Measurements from ENCODE around the gene ZNF574. TPM values are rescaled to one million over a fixed set of nuclear protein-coding genes. Genes with fewer than 3 reads are reported as not detected.
A peak's percentile ranks its signal among the peaks of the same experiment; 100 is the strongest.

The ZNF574 gene
- total RNA-seq, 2 experiments from 2014 or later, result 14.3 to 14.5 TPM

GRCh38 chr19:42045575-42045974 lies 30.4 kb upstream of the ZNF574 start:
- Mint-ChIP-seq H3K9me3 (no peaks in the 10 kb centered on the region), H3K27me3 (peaks cover 5% of the 10 kb centered on the region), H3K4me3 (no peak overlapping the region), H3K27ac (no peak overlapping the region), H3K4me1 (peaks cover 8% of the 10 kb centered on the region), H3K36me3 (ENCODE audit: low read depth) (no peaks in the 10 kb centered on the region)
- no peak for DNase-seq
- CTCF ChIA-PET, result interaction anchor here (1.3 kb wide), 1 partner anchor 11 kb away, joined by 4 read pairs; no protein-coding TSS in a partner anchor
- POLR2A ChIA-PET, result no interaction called here

- no peak overlapping the region for H3K27ac Mint-ChIP-seq
- H3K27me3 Mint-ChIP-seq, result peaks cover 4% of the 10 kb centered on the region
- peaks cover 19% of the 10 kb centered on the region for H3K4me1 Mint-ChIP-seq
- no peak for DNase-seq
- POLR2A ChIA-PET, result no interaction called here
- no peaks in the 10 kb centered on the region for H3K36me3 Mint-ChIP-seq (ENCODE audit: low read depth)
- H3K9me3 Mint-ChIP-seq, result no peaks in the 10 kb centered on the region
- peak overlapping the region; percentile 15 for H3K4me3 Mint-ChIP-seq
- CTCF ChIA-PET, result interaction anchor here (0.6 to 6.0 kb wide), 4 partner anchors 14 to 42 kb away, joined by 3 to 32 read pairs (median 4); no protein-coding TSS in a partner anchor
Observed at GRCh38 chr19:42048992-42049391, 27.0 kb upstream of the ZNF574 start.

- Mint-ChIP-seq H3K27ac (no peak overlapping the region), H3K27me3 (peaks cover 2% of the 10 kb centered on the region), H3K4me1 (peaks cover 19% of the 10 kb centered on the region), H3K36me3 (ENCODE audit: low read depth) (no peaks in the 10 kb centered on the region), H3K4me3 (no peak overlapping the region), H3K9me3 (no peaks in the 10 kb centered on the region)
- ChIA-PET POLR2A (interaction anchor here (1.0 to 1.2 kb wide), 3 partner anchors 9 to 92 kb away, joined by 3 to 4 read pairs (median 3); partner anchors contain the start of gene RABAC1), CTCF (interaction anchor here (0.5 to 6.0 kb wide), 4 partner anchors 11 to 360 kb away, joined by 3 to 32 read pairs (median 3); no protein-coding TSS in a partner anchor)
- DNase-seq, result peak; percentile 40
Observed at GRCh38 chr19:42051166-42052115, 24.5 kb upstream of the ZNF574 start.

GRCh38 chr19:42052241-42052863 lies 23.6 kb upstream of the ZNF574 start:
- Mint-ChIP-seq H3K27me3 (peaks cover 2% of the 10 kb centered on the region), H3K36me3 (ENCODE audit: low read depth) (no peaks in the 10 kb centered on the region), H3K4me3 (no peak overlapping the region), H3K9me3 (no peaks in the 10 kb centered on the region), H3K27ac (no peak overlapping the region), H3K4me1 (peaks cover 19% of the 10 kb centered on the region)
- CTCF ChIA-PET, result interaction anchor here (1.1 to 6.0 kb wide), 2 partner anchors 12 to 17 kb away, joined by 3 to 32 read pairs; no protein-coding TSS in a partner anchor
- no peak for DNase-seq
- POLR2A ChIA-PET, result interaction anchor here (1.1 kb wide), 1 partner anchor 52 kb away, joined by 3 read pairs; no protein-coding TSS in a partner anchor

- H3K9me3 Mint-ChIP-seq, result no peaks in the 10 kb centered on the region
- no peak for DNase-seq
- no peak overlapping the region for H3K27ac Mint-ChIP-seq
- peaks cover 19% of the 10 kb centered on the region for H3K4me1 Mint-ChIP-seq
- CTCF ChIA-PET, result interaction anchor here (6.0 kb wide), 1 partner anchor 18 kb away, joined by 32 read pairs; no protein-coding TSS in a partner anchor
- no peaks in the 10 kb centered on the region for H3K27me3 Mint-ChIP-seq
- no peak overlapping the region for H3K4me3 Mint-ChIP-seq
- POLR2A ChIA-PET, result interaction anchor here (1.1 kb wide), 1 partner anchor 53 kb away, joined by 3 read pairs; no protein-coding TSS in a partner anchor
- H3K36me3 Mint-ChIP-seq (ENCODE audit: low read depth), result no peaks in the 10 kb centered on the region
Observed at GRCh38 chr19:42053037-42053935, 22.7 kb upstream of the ZNF574 start.

- ChIA-PET CTCF (interaction anchor here (0.6 to 6.0 kb wide), 2 partner anchors 19 to 102 kb away, joined by 3 to 32 read pairs; no protein-coding TSS in a partner anchor), POLR2A (no interaction called here)
- no peak for DNase-seq
- H3K4me1 Mint-ChIP-seq, result peaks cover 14% of the 10 kb centered on the region
- H3K9me3 Mint-ChIP-seq, result no peaks in the 10 kb centered on the region
- no peaks in the 10 kb centered on the region for H3K36me3 Mint-ChIP-seq (ENCODE audit: low read depth)
- no peak overlapping the region for H3K27ac Mint-ChIP-seq
- H3K4me3 Mint-ChIP-seq, result no peak overlapping the region
- H3K27me3 Mint-ChIP-seq, result no peaks in the 10 kb centered on the region
Observed at GRCh38 chr19:42054205-42054604, 21.8 kb upstream of the ZNF574 start.

- Mint-ChIP-seq H3K36me3 (ENCODE audit: low read depth) (no peaks in the 10 kb centered on the region), H3K27me3 (peaks cover 4% of the 10 kb centered on the region), H3K4me1 (no peaks in the 10 kb centered on the region), H3K27ac (no peak overlapping the region), H3K4me3 (no peak overlapping the region), H3K9me3 (no peaks in the 10 kb centered on the region)
- ChIA-PET CTCF (no interaction called here), POLR2A (no interaction called here)
- DNase-seq, result no peak
Observed at GRCh38 chr19:42057846-42058245, 18.1 kb upstream of the ZNF574 start.

GRCh38 chr19:42059196-42059595 lies 16.8 kb upstream of the ZNF574 start:
- H3K27ac Mint-ChIP-seq, result no peak overlapping the region
- CTCF ChIA-PET, result interaction anchor here (0.6 kb wide), 1 partner anchor 24 kb away, joined by 3 read pairs; no protein-coding TSS in a partner anchor
- H3K27me3 Mint-ChIP-seq, result peaks cover 4% of the 10 kb centered on the region
- no peaks in the 10 kb centered on the region for H3K9me3 Mint-ChIP-seq
- no peaks in the 10 kb centered on the region for H3K4me1 Mint-ChIP-seq
- DNase-seq, result no peak
- POLR2A ChIA-PET, result no interaction called here
- H3K4me3 Mint-ChIP-seq, result no peak overlapping the region
- H3K36me3 Mint-ChIP-seq (ENCODE audit: low read depth), result no peaks in the 10 kb centered on the region

- Mint-ChIP-seq H3K27ac (no peak overlapping the region), H3K4me1 (no peaks in the 10 kb centered on the region), H3K4me3 (no peak overlapping the region), H3K36me3 (ENCODE audit: low read depth) (no peaks in the 10 kb centered on the region), H3K9me3 (no peaks in the 10 kb centered on the region), H3K27me3 (peaks cover 4% of the 10 kb centered on the region)
- CTCF ChIA-PET, result interaction anchor here (0.7 kb wide), 1 partner anchor 116 kb away, joined by 3 read pairs; no protein-coding TSS in a partner anchor
- no peak for DNase-seq
- POLR2A ChIA-PET, result interaction anchor here (1.0 kb wide), 1 partner anchor 9 kb away, joined by 3 read pairs; no protein-coding TSS in a partner anchor
Observed at GRCh38 chr19:42060117-42060516, 15.8 kb upstream of the ZNF574 start.

- peaks cover 4% of the 10 kb centered on the region for H3K27me3 Mint-ChIP-seq
- H3K4me3 Mint-ChIP-seq, result no peak overlapping the region
- H3K36me3 Mint-ChIP-seq (ENCODE audit: low read depth), result no peaks in the 10 kb centered on the region
- CTCF ChIA-PET, result no interaction called here
- DNase-seq, result no peak
- no peaks in the 10 kb centered on the region for H3K4me1 Mint-ChIP-seq
- H3K27ac Mint-ChIP-seq, result no peak overlapping the region
- POLR2A ChIA-PET, result no interaction called here
- no peaks in the 10 kb centered on the region for H3K9me3 Mint-ChIP-seq
Observed at GRCh38 chr19:42062381-42062780, 13.6 kb upstream of the ZNF574 start.

GRCh38 chr19:42064432-42064831 lies 11.5 kb upstream of the ZNF574 start:
- POLR2A ChIA-PET, result no interaction called here
- Mint-ChIP-seq H3K9me3 (no peaks in the 10 kb centered on the region), H3K4me3 (no peak overlapping the region)

GRCh38 chr19:42065051-42065450 lies 10.9 kb upstream of the ZNF574 start:
- Mint-ChIP-seq H3K9me3 (no peaks in the 10 kb centered on the region), H3K27me3 (no peaks in the 10 kb centered on the region), H3K4me3 (no peak overlapping the region), H3K27ac (no peak overlapping the region), H3K36me3 (ENCODE audit: low read depth) (no peaks in the 10 kb centered on the region), H3K4me1 (no peaks in the 10 kb centered on the region)
- ChIA-PET CTCF (no interaction called here), POLR2A (interaction anchor here (1.2 kb wide), 1 partner anchor 16 kb away, joined by 3 read pairs; no protein-coding TSS in a partner anchor)
- no peak for DNase-seq

More at GRCh38 chr19:42064432-42064831, 11.5 kb upstream of the ZNF574 start:
- no peak for DNase-seq
- Mint-ChIP-seq H3K27ac (no peak overlapping the region), H3K36me3 (ENCODE audit: low read depth) (no peaks in the 10 kb centered on the region), H3K4me1 (no peaks in the 10 kb centered on the region), H3K27me3 (peaks cover 4% of the 10 kb centered on the region)
- CTCF ChIA-PET, result no interaction called here
